PC-9 (cell line): Measurements from ENCODE around the gene ANKRD9. TPM values are rescaled to one million over a fixed set of nuclear protein-coding genes. Genes with fewer than 3 reads are reported as not detected.

ENCODE experiments used
- BruUV-seq: library from RNA; stranded (reverse); fragments of 400-500 nt; replicated peaks from 2 replicates; lab custom pipeline; 2021; lab: Mats Ljungman, UMichigan
- CTCF ChIA-PET: fragments of 300-600 bp; sonication (Branson Sonifier 250); formaldehyde crosslinking; loops from one replicate; lab custom pipeline; 2022; ENCODE audit warnings: antibody characterized with exemption; lab: Charles Lee
- POLR2A ChIA-PET: fragments of 300-600 bp; sonication (Branson Sonifier 250); formaldehyde crosslinking; loops from one replicate; lab custom pipeline; 2022; ENCODE audit warnings: antibody characterized with exemption; ENCODE audit not compliant: unreplicated experiment; lab: Charles Lee
- DNase-seq, 2 experiments: peaks; one replicate each; pipeline versions ENCODE4 v3.0.0 to v3.0.0-alpha.2; 2015 to 2022; ENCODE audit warnings: mixed read lengths in 1 of 2
- H2AFZ ChIP-seq: fragments of 200-600 bp; sonication (generic); 2 replicates; pipeline ENCODE4 v1.8.1; 2017; ENCODE audit warnings: antibody characterized with exemption
- H3F3A ChIP-seq: fragments of 200-600 bp; sonication (generic); 2 replicates; pipeline ENCODE4 v1.8.1; 2017; ENCODE audit warnings: antibody characterized with exemption, mild to moderate bottlenecking, low read depth; ENCODE audit not compliant: insufficient read depth
- H3K27ac ChIP-seq: fragments of 200-600 bp; sonication (generic); 2 replicates; pipeline ENCODE4 v1.6.1; 2016; ENCODE audit warnings: mixed run types
- H3K27me3 ChIP-seq: fragments of 200-600 bp; sonication (generic); 2 replicates; pipeline ENCODE4 v1.6.1; 2016; ENCODE audit warnings: low read depth, mixed run types; ENCODE audit not compliant: insufficient read depth
- H3K36me3 ChIP-seq: fragments of 200-600 bp; sonication (generic); 2 replicates; pipeline ENCODE4 v1.6.1; 2016; ENCODE audit warnings: low read depth, mixed run types
- H3K4me1 ChIP-seq: fragments of 200-600 bp; sonication (generic); replicated peaks from 2 replicates; pipeline ENCODE4 v1.6.1; 2016; ENCODE audit warnings: mixed run types; ENCODE audit not compliant: insufficient read depth
- H3K4me2 ChIP-seq: fragments of 200-600 bp; sonication (generic); 2 replicates; pipeline ENCODE4 v1.6.1; 2017; ENCODE audit warnings: mixed run types
- H3K4me3 ChIP-seq: fragments of 200-600 bp; sonication (generic); 2 replicates; pipeline ENCODE4 v1.6.1; 2016; ENCODE audit warnings: mixed run types
- H3K79me2 ChIP-seq: fragments of 200-600 bp; sonication (generic); 2 replicates; pipeline ENCODE4 v1.6.1; 2017; ENCODE audit warnings: low read depth, mixed run types
- H3K9me2 ChIP-seq: fragments of 200-600 bp; sonication (generic); 2 replicates; pipeline ENCODE4 v1.8.1; 2017; ENCODE audit warnings: mild to moderate bottlenecking; ENCODE audit not compliant: insufficient read depth
- H3K9me3 ChIP-seq: fragments of 200-600 bp; sonication (generic); 2 replicates; pipeline ENCODE4 v1.8.1; 2016; ENCODE audit warnings: low read depth; ENCODE audit not compliant: insufficient read depth
- H4K20me1 ChIP-seq: fragments of 200-600 bp; sonication (generic); 2 replicates; pipeline ENCODE4 v1.8.1; 2017; ENCODE audit not compliant: insufficient read depth
- EZH2 ChIP-seq: fragments of 200-600 bp; sonication (generic); IDR thresholded peaks from 2 replicates; pipeline ENCODE4 v1.8.0; 2017; ENCODE audit warnings: antibody characterized with exemption, low read depth
- intact Hi-C: fragments of 100-400 bp; cut with micrococcal nuclease; formaldehyde crosslinking; loops from one replicate; pipeline ENCODE4 v1.10.0; 2022; ENCODE audit not compliant: unreplicated experiment
- total RNA-seq: library from RNA; stranded (reverse); gene quantifications from 2 replicates; pipeline ENCODE4 v1.2.3, GENCODE V29; 2021
- TF ChIP-seq, protein P1 (sequence below): fragments of 200-600 bp; sonication (generic); conservative IDR thresholded peaks from 2 replicates; pipeline ENCODE4 v1.6.1; 2017; ENCODE audit warnings: mixed run types, antibody characterized with exemption, mild to moderate bottlenecking, moderate library complexity

Gene ANKRD9
- total RNA-seq, 1 experiment from 2014 or later, result 44.6 TPM

DNA sequence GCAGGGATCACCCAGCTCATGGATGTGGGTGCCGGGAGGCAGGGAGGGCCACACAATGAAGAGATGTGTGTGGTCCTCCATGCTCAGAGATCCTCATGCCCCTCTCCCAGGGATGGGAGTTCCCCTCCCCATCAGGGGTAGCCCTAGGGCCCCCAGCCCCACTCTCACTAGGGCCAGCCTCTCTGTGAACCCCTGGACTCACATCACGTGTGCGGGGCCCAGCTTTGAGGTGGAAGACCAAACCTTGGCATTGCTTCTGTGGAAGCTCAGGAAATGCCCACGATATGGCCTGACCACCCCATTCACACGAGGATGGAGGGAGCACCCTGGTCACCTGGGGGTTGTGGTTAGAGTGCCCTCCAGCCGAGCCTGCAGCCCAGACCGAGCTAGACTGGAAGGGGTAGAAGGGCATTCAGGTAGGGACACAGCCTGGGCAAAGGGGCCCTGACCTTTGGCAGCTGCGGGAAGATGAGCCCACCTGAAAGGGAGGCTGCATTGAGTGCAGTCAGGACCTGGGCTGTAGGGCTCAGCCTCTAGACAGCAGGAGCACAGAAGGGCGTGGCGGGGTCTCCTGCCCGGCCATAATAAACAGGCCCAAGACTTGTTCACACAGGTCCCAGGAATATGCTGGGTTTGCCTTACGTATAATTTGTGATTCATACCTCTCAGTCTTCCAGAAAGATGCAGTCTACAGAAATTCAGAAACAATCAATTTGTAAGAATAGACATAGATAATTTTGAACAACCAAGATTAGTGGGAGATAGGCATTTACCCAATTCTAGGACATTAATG, 48.1 kb upstream of the ANKRD9 start:
- no peak for DNase-seq
- POLR2A ChIA-PET, result no interaction called here

DNA sequence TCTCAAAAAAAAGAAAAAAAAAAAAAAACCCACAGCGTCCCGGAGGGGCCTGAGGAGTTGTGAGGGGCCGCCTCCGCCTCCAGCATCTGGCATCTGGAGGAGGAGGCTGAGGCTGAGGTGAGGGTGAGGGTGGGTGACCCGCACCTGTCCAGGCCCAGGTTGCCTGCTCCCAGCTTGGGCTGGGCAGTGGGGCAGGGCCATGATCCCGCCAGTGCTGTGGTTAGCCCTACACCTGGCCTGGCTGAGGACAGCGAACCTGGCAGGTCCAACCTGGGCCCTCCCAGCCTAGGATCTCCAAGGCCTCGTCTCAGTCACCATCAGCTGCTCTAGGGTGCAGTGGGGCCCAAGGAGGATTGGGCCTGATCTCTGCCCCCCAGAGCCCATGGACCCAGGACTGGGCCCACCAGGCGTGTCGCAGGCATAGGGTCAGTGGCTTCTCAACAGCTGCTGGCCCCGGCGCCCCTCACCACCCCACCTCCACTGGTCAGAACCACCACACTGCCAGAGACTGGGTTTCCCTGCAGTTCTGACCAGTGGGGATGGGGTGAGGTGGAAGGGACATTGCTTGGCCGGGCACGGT, 46.6 kb upstream of the ANKRD9 start:
- intact Hi-C loops, result no loop called here
- Histone ChIP-seq H3K9me3 (no peaks in the 10 kb centered on the region), H3K9me2 (no peaks in the 10 kb centered on the region), H3K27ac (no peak overlapping the region), H4K20me1 (no peaks in the 10 kb centered on the region), H3K4me2 (no peak overlapping the region), H3K27me3 (no peaks in the 10 kb centered on the region), H3K4me1 (peaks cover 28% of the 10 kb centered on the region), H3K4me3 (no peak overlapping the region), H3F3A (peaks cover 18% of the 10 kb centered on the region; the same call in 1 of the 2 replicates), H3K36me3 (no peaks in the 10 kb centered on the region), H2AFZ (no peak overlapping the region), H3K79me2 (peaks cover 16% of the 10 kb centered on the region)
- no TSS peak for BruUV-seq
- ChIA-PET CTCF (no interaction called here), POLR2A (no interaction called here)
- no peak for DNase-seq
- no peak for TF ChIP-seq EZH2
- TF ChIP-seq, protein P1, sequence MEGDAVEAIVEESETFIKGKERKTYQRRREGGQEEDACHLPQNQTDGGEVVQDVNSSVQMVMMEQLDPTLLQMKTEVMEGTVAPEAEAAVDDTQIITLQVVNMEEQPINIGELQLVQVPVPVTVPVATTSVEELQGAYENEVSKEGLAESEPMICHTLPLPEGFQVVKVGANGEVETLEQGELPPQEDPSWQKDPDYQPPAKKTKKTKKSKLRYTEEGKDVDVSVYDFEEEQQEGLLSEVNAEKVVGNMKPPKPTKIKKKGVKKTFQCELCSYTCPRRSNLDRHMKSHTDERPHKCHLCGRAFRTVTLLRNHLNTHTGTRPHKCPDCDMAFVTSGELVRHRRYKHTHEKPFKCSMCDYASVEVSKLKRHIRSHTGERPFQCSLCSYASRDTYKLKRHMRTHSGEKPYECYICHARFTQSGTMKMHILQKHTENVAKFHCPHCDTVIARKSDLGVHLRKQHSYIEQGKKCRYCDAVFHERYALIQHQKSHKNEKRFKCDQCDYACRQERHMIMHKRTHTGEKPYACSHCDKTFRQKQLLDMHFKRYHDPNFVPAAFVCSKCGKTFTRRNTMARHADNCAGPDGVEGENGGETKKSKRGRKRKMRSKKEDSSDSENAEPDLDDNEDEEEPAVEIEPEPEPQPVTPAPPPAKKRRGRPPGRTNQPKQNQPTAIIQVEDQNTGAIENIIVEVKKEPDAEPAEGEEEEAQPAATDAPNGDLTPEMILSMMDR, result no peak

More for the DNA sequence above, 48.1 kb upstream of the ANKRD9 start:
- Histone ChIP-seq H2AFZ (no peak overlapping the region), H3K4me1 (peaks cover 14% of the 10 kb centered on the region), H3K4me2 (no peak overlapping the region), H3K79me2 (peaks cover 15% of the 10 kb centered on the region), H3F3A (peaks cover 11% of the 10 kb centered on the region; the same call in 1 of the 2 replicates), H3K9me3 (no peaks in the 10 kb centered on the region), H3K27ac (no peak overlapping the region), H4K20me1 (no peaks in the 10 kb centered on the region), H3K27me3 (no peaks in the 10 kb centered on the region), H3K9me2 (no peaks in the 10 kb centered on the region), H3K36me3 (no peaks in the 10 kb centered on the region), H3K4me3 (no peak overlapping the region)
- TF ChIP-seq, protein P1, result no peak
- no peak for TF ChIP-seq EZH2
- CTCF ChIA-PET, result interaction anchor here (0.5 kb wide), 1 partner anchor 43 kb away, joined by 9 read pairs; no protein-coding TSS in a partner anchor
- intact Hi-C loops, result no loop called here
- no TSS peak for BruUV-seq

DNA sequence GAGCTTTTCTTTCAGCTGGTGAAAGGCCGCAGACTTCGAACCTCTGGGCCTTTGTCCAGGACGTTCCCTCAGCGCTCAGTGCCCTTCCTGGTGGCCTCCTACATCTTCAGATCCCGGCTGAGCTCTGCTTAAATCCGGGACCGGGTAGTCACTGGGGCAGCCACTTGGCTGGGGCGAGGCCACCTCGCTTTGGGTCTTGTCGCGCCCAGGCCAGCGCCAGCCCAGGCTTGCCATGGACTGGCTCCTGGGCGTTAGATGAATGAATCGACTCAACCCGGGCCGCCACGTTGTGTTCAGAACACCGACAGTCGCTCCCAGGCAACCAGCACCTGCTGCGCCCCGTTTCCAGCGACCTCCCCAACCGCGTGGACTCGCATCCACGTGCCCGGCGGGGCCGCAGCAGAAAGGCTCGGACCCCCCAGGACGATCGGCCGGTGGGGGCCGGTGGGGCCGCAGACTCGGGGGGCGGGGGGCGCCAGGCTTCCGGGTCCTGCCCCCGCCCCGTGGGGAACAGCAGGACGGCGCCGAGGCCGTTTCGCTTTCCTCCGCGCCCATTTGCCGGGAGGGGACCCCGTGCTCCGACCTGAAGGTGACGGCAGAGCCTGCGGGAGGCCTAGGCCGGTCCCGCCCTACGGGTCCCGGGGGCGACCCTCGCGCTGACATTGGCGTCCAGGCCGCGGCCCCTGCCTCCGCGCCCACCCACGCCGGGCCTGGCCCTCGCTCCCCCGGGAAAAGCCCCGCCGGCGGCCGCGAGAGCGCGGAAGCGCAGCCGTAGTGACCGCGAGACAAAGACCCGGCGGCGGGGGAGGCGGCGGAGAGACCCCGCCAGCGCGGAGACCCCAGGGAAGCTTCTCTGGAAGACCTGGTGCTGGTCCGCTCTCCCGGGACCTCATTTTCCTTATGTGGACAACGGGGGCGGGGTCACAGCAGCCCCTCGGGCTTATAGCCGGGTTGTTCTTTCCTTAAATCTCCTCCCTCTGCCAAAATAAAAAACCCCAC, 45.5 kb upstream of the ANKRD9 start:
- Histone ChIP-seq H3K27ac (no peak overlapping the region), H3K9me2 (no peaks in the 10 kb centered on the region), H3K27me3 (no peaks in the 10 kb centered on the region), H3K4me2 (no peak overlapping the region), H2AFZ (no peak overlapping the region), H3K4me1 (peaks cover 31% of the 10 kb centered on the region), H3K36me3 (no peaks in the 10 kb centered on the region), H3K79me2 (peaks cover 16% of the 10 kb centered on the region), H3K4me3 (no peak overlapping the region), H3F3A (peaks cover 28% of the 10 kb centered on the region; the same call in 1 of the 2 replicates), H4K20me1 (no peaks in the 10 kb centered on the region), H3K9me3 (no peaks in the 10 kb centered on the region)
- TF ChIP-seq, protein P1, result no peak
- no peak for TF ChIP-seq EZH2
- intact Hi-C loops, result no loop called here
- CTCF ChIA-PET, result interaction anchor here (0.6 kb wide), 1 partner anchor 407 kb away, joined by 3 read pairs; no protein-coding TSS in a partner anchor
- POLR2A ChIA-PET, result no interaction called here
- BruUV-seq, result no TSS peak
- DNase-seq, result no peak
